ENCODE measurements around the gene ITLN1. TPM values are rescaled to one million over a fixed set of nuclear protein-coding genes. Genes with fewer than 3 reads are reported as not detected.
"Not testable (repeated sequence)": the region's sequence is repeated elsewhere in the genome, so short reads cannot be mapped to it uniquely, and the experiment has no call there.

Gene ITLN1
- total RNA-seq, 2 experiments from 2014 or later, result not detected

DNA sequence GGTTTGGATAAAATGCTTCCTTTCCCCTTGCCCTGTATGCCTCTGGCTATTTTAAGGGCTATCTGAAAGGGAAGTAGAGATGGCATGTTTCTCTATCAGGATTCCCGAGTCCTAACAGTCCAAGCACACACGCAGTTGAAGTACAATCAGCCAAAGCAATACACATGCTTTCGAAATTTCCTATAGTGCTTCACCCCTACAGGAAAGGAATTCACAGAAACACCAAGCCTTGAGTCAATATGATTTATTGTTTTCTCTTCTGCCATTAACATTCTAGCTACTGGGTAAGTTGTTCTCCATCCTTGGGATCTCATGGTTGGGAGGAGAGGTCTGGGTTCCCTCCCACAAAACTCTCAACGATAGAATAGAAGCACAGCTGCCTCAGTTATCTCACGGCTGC, 8.7 kb downstream of the ITLN1 start:
- TF ChIP-seq, protein P1, sequence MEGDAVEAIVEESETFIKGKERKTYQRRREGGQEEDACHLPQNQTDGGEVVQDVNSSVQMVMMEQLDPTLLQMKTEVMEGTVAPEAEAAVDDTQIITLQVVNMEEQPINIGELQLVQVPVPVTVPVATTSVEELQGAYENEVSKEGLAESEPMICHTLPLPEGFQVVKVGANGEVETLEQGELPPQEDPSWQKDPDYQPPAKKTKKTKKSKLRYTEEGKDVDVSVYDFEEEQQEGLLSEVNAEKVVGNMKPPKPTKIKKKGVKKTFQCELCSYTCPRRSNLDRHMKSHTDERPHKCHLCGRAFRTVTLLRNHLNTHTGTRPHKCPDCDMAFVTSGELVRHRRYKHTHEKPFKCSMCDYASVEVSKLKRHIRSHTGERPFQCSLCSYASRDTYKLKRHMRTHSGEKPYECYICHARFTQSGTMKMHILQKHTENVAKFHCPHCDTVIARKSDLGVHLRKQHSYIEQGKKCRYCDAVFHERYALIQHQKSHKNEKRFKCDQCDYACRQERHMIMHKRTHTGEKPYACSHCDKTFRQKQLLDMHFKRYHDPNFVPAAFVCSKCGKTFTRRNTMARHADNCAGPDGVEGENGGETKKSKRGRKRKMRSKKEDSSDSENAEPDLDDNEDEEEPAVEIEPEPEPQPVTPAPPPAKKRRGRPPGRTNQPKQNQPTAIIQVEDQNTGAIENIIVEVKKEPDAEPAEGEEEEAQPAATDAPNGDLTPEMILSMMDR (IDR thresholded peaks at IDR 0.05), result no peak
- no peaks in the 10 kb centered on the region for H3K9me3 ChIP-seq (ENCODE audit: control insufficient read depth in 1 of 2, insufficient read depth in 1 of 2, low read length in 2 of 2)
- Mint-ChIP-seq H3K4me1 (ENCODE audit: low read depth) (peaks cover 13% of the 10 kb centered on the region), H3K27me3 (no peaks in the 10 kb centered on the region), H3K4me3 (no peak overlapping the region), H3K27ac (no peak overlapping the region), H3K36me3 (ENCODE audit: low read depth) (no peaks in the 10 kb centered on the region), H3K9me3 (no peaks in the 10 kb centered on the region)
- intact Hi-C loops (cut with DNase I, micrococcal nuclease), result loop anchor here (2.0 to 5.0 kb wide), 3 partner anchors 99 to 196 kb away; no protein-coding TSS in a partner anchor
- H3K27me3 ChIP-seq (ENCODE audit: control insufficient read depth in 1 of 2, insufficient read depth in 2 of 2, low read length in 2 of 2), result no peaks in the 10 kb centered on the region
- ChIA-PET CTCF (interaction anchor here (0.9 kb wide), 1 partner anchor 150 kb away, joined by 4 read pairs; no protein-coding TSS in a partner anchor), POLR2A (interaction anchor here (0.8 to 1.9 kb wide), 3 partner anchors 34 to 43 kb away, joined by 4 to 21 read pairs (median 4); no protein-coding TSS in a partner anchor)
- DNase-seq (no peak), ATAC-seq (ENCODE audit: poor library complexity) (no peak)
- H3K4me3 ChIP-seq (ENCODE audit: low read length), result no peak overlapping the region
- H3K4me1 ChIP-seq (ENCODE audit: insufficient read depth, low read length), result peaks cover 12% of the 10 kb centered on the region
- H3K36me3 ChIP-seq (ENCODE audit: insufficient read depth, low read length), result no peaks in the 10 kb centered on the region
- H3K27ac ChIP-seq (ENCODE audit: low read depth in 1 of 2, low read length in 2 of 2), result no peak overlapping the region

DNA sequence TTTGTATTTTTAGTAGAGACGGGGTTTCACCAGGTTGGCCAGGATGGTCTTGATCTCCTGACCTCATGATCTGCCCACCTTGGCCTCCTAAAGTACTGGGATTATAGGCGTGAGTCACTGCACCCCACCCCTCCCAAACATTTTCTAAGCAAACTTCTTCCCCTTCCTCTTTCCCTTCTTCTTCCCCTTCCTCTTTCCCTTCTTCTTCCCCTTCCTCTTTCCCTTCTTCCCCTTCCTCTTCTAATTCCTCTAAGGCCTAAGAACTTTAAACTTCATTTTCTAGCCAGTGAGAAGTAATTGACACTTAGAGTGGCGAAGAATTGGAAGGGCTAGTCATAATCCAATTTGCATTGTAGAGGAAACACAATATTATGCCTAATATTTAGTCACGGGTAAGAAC, 9.4 kb downstream of the ITLN1 start:
- POLR2A ChIA-PET; H3K9me3 Mint-ChIP-seq; ATAC-seq (ENCODE audit: poor library complexity); CTCF ChIA-PET; H3K27ac Mint-ChIP-seq; H3K36me3 Mint-ChIP-seq (ENCODE audit: low read depth); H3K27ac ChIP-seq (ENCODE audit: low read depth in 1 of 2, low read length in 2 of 2); H3K4me3 Mint-ChIP-seq; H3K27me3 Mint-ChIP-seq; H3K9me3 ChIP-seq (ENCODE audit: control insufficient read depth in 1 of 2, insufficient read depth in 1 of 2, low read length in 2 of 2); H3K36me3 ChIP-seq (ENCODE audit: insufficient read depth, low read length); H3K4me3 ChIP-seq (ENCODE audit: low read length); H3K27me3 ChIP-seq (ENCODE audit: control insufficient read depth in 1 of 2, insufficient read depth in 2 of 2, low read length in 2 of 2): not testable (repeated sequence)
- peaks cover 12% of the 10 kb centered on the region for H3K4me1 ChIP-seq (ENCODE audit: insufficient read depth, low read length)
- intact Hi-C loops (cut with DNase I, micrococcal nuclease), result loop anchor here in 1 of 2 experiments (5.0 kb wide), 1 partner anchor 98 kb away; no protein-coding TSS in a partner anchor
- DNase-seq, result peak in 1 of 14 experiments; percentile 22
- H3K4me1 Mint-ChIP-seq (ENCODE audit: low read depth), result peaks cover 13% of the 10 kb centered on the region

DNA sequence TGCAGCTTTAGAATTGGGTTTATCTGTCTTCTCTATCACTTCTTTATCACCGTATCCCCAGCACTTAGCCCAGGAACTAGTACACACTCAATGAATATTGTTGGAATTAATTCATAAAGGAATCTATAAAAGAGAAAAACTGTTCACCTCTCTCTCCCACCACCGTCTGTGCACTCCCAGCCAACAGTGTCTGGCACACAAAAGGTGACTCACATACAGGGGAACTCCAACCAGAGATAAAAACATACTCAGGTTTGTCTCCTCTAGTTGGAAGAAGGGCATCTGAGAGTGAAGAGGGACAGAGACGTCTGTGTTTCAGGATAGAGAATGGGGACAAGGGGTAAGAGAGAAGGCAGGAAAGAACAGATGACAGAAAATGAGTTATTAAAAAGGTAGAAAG, 10.0 kb downstream of the ITLN1 start:
- ChIA-PET POLR2A (no interaction called here), CTCF (no interaction called here)
- Mint-ChIP-seq H3K27me3 (no peaks in the 10 kb centered on the region), H3K9me3 (no peaks in the 10 kb centered on the region), H3K4me1 (ENCODE audit: low read depth) (peaks cover 13% of the 10 kb centered on the region), H3K36me3 (ENCODE audit: low read depth) (no peaks in the 10 kb centered on the region), H3K4me3 (no peak overlapping the region), H3K27ac (no peak overlapping the region)
- no peaks in the 10 kb centered on the region for H3K9me3 ChIP-seq (ENCODE audit: control insufficient read depth in 1 of 2, insufficient read depth in 1 of 2, low read length in 2 of 2)
- H3K27ac ChIP-seq (ENCODE audit: low read depth in 1 of 2, low read length in 2 of 2), result no peak overlapping the region
- no peaks in the 10 kb centered on the region for H3K27me3 ChIP-seq (ENCODE audit: control insufficient read depth in 1 of 2, insufficient read depth in 2 of 2, low read length in 2 of 2)
- H3K36me3 ChIP-seq (ENCODE audit: insufficient read depth, low read length), result no peaks in the 10 kb centered on the region
- H3K4me3 ChIP-seq (ENCODE audit: low read length), result no peak overlapping the region
- peaks cover 12% of the 10 kb centered on the region for H3K4me1 ChIP-seq (ENCODE audit: insufficient read depth, low read length)
- peak in 1 of 14 experiments; percentile 21 for DNase-seq
- ATAC-seq (ENCODE audit: poor library complexity), result no peak
- TF ChIP-seq, protein P1 (IDR thresholded peaks at IDR 0.05), result no peak
- intact Hi-C loops (cut with DNase I, micrococcal nuclease), result loop anchor here in 1 of 2 experiments (5.0 kb wide), 1 partner anchor 98 kb away; no protein-coding TSS in a partner anchor

DNA sequence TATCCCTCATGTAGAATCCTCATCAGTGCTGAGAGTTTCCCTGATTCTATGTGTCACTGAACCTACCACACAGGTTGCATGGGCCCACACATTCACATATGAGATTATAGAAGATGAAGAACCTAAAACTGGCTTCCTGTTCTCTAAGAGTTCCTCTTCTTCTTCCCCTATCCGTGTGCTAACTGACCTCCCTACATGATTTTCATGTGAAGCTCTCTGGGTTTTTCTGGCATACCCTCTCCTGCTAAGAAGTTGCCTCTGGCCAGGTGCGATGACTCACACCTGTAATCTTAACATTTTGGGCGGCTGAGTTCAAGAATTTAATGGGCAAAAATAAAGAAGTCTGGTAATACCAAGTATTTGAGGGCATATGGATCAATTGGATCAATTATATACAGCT, 16.8 kb downstream of the ITLN1 start:
- ChIA-PET CTCF (no interaction called here), POLR2A (no interaction called here)
- Mint-ChIP-seq H3K9me3 (no peaks in the 10 kb centered on the region), H3K36me3 (ENCODE audit: low read depth) (no peaks in the 10 kb centered on the region), H3K4me3 (no peak overlapping the region), H3K27ac (no peak overlapping the region), H3K4me1 (ENCODE audit: low read depth) (peaks cover 13% of the 10 kb centered on the region), H3K27me3 (no peaks in the 10 kb centered on the region)
- Histone ChIP-seq H3K4me3 (ENCODE audit: low read length) (no peak overlapping the region), H3K4me1 (ENCODE audit: insufficient read depth, low read length) (peaks cover 2% of the 10 kb centered on the region), H3K36me3 (ENCODE audit: insufficient read depth, low read length) (no peaks in the 10 kb centered on the region), H3K9me3 (ENCODE audit: control insufficient read depth in 1 of 2, insufficient read depth in 1 of 2, low read length in 2 of 2) (no peaks in the 10 kb centered on the region), H3K27me3 (ENCODE audit: control insufficient read depth in 1 of 2, insufficient read depth in 2 of 2, low read length in 2 of 2) (no peaks in the 10 kb centered on the region), H3K27ac (ENCODE audit: low read depth in 1 of 2, low read length in 2 of 2) (no peak overlapping the region)
- ATAC-seq (ENCODE audit: poor library complexity), result no peak
- intact Hi-C loops (cut with DNase I, micrococcal nuclease), result loop anchor here in 1 of 2 experiments (2.0 kb wide), 1 partner anchor 25 kb away; no protein-coding TSS in a partner anchor
- DNase-seq, result peak in 2 of 14 experiments; percentile 28 to 47
- TF ChIP-seq, protein P1 (IDR thresholded peaks at IDR 0.05), result no peak

- not testable (repeated sequence) for H3K4me1 ChIP-seq (ENCODE audit: insufficient read depth, low read length)
Measured at GRCh38 chr1:160867651-160868050, 17.3 kb downstream of the ITLN1 start.

More at GRCh38 chr1:160867651-160868050, 17.3 kb downstream of the ITLN1 start:
- CTCF ChIA-PET; H3K36me3 ChIP-seq (ENCODE audit: insufficient read depth, low read length); H3K4me3 ChIP-seq (ENCODE audit: low read length); H3K27me3 ChIP-seq (ENCODE audit: control insufficient read depth in 1 of 2, insufficient read depth in 2 of 2, low read length in 2 of 2); H3K4me3 Mint-ChIP-seq; H3K27me3 Mint-ChIP-seq; POLR2A ChIA-PET; H3K36me3 Mint-ChIP-seq (ENCODE audit: low read depth); H3K9me3 ChIP-seq (ENCODE audit: control insufficient read depth in 1 of 2, insufficient read depth in 1 of 2, low read length in 2 of 2); H3K27ac Mint-ChIP-seq; H3K27ac ChIP-seq (ENCODE audit: low read depth in 1 of 2, low read length in 2 of 2); ATAC-seq (ENCODE audit: poor library complexity); H3K9me3 Mint-ChIP-seq: not testable (repeated sequence)
- peak in 2 of 14 experiments; percentile 35 to 45 for DNase-seq
- intact Hi-C loops (cut with DNase I, micrococcal nuclease), result loop anchor here in 1 of 2 experiments (2.0 kb wide), 1 partner anchor 25 kb away; no protein-coding TSS in a partner anchor
- peaks cover 17% of the 10 kb centered on the region for H3K4me1 Mint-ChIP-seq (ENCODE audit: low read depth)

Data from CD4-positive, alpha-beta T cell (primary cell).